Thoracic aorta (tissue), 2 donors: ENCODE data around the gene NUDT8. TPM values are rescaled to one million over a fixed set of nuclear protein-coding genes. Genes with fewer than 3 reads are reported as not detected.
A peak's percentile ranks its signal among the peaks of the same experiment; 100 is the strongest.

Experiments used
- ATAC-seq: fragments of 150-250 bp; one replicate; pipeline ENCODE4 v1.8.0; 2017; ENCODE audit warnings: low read depth; ENCODE audit not compliant: insufficient number of reproducible peaks, low FRiP score
- DNase-seq: peaks from one replicate; pipeline ENCODE4 v3.0.0-alpha.2; 2020; ENCODE audit warnings: low spot score
- H3K27ac ChIP-seq, 2 donors: fragments of 200-600 bp; sonication (generic); 1 replicate in 1 of 2; 2 replicates in 1 of 2; pipeline ENCODE4 v1.5.1; 2016; ENCODE audit warnings: mild to moderate bottlenecking in 2 of 2, moderate library complexity in 2 of 2
- H3K27me3 ChIP-seq: fragments of 200-600 bp; sonication (generic); replicated peaks from 2 replicates; pipeline ENCODE4 v1.6.0; 2016; ENCODE audit warnings: mild to moderate bottlenecking; ENCODE audit not compliant: insufficient read depth
- H3K36me3 ChIP-seq: fragments of 200-600 bp; sonication (generic); one replicate; pipeline ENCODE4 v1.5.1; 2016
- H3K4me1 ChIP-seq, 2 donors: fragments of 200-600 bp; sonication (generic); 1 replicate in 1 of 2; 2 replicates in 1 of 2; pipeline versions ENCODE4 v1.5.1 to v1.6.0; 2016; ENCODE audit warnings: low read depth in 2 of 2, mild to moderate bottlenecking in 1 of 2; ENCODE audit not compliant: control insufficient read depth in 1 of 2
- H3K4me3 ChIP-seq: fragments of 200-600 bp; sonication (generic); 2 replicates; pipeline ENCODE4 v1.5.1; 2016; ENCODE audit warnings: mild to moderate bottlenecking
- H3K9me3 ChIP-seq: fragments of 200-600 bp; sonication (generic); 2 replicates; pipeline ENCODE4 v1.5.1; 2016
- total RNA-seq, 2 donors: library from RNA; depleted of rRNA; stranded (reverse); fragments of >200 nt; gene quantifications; one replicate each; pipeline versions ENCODE4 v1.1.0 to v1.2.3, GENCODE V29; 2016
- TF ChIP-seq, protein P1 (sequence below): fragments of 200-600 bp; sonication (generic); IDR thresholded peaks from one replicate; pipeline ENCODE4 v1.5.1; 2019; ENCODE audit warnings: antibody characterized with exemption

The NUDT8 gene
- total RNA-seq, 2 donors from 2014 or later: 5.7 to 6.1 TPM

DNA sequence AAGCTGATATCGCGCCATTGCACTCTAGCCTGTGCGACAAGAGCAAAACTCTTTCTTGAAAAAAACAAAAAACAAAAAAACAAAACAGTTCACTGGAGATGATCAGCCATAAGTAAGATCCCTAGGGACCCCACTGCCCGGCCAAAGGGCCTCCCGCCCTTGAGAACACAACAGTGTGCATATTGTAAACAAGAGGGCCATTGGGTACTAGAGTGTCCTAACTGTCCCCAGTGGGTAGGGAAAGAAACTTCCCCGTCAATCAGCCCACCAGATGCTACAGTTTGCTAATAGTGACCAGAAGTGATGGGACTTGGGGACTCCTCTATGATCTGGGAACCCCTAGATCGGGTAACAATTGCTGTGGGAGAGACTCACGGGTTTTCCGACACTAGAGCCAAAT lies 24.5 kb upstream of the NUDT8 start:
- no peaks in the 10 kb centered on the region for H3K27me3 ChIP-seq
- DNase-seq: no peak
- ATAC-seq: no peak
- TF ChIP-seq, protein P1, sequence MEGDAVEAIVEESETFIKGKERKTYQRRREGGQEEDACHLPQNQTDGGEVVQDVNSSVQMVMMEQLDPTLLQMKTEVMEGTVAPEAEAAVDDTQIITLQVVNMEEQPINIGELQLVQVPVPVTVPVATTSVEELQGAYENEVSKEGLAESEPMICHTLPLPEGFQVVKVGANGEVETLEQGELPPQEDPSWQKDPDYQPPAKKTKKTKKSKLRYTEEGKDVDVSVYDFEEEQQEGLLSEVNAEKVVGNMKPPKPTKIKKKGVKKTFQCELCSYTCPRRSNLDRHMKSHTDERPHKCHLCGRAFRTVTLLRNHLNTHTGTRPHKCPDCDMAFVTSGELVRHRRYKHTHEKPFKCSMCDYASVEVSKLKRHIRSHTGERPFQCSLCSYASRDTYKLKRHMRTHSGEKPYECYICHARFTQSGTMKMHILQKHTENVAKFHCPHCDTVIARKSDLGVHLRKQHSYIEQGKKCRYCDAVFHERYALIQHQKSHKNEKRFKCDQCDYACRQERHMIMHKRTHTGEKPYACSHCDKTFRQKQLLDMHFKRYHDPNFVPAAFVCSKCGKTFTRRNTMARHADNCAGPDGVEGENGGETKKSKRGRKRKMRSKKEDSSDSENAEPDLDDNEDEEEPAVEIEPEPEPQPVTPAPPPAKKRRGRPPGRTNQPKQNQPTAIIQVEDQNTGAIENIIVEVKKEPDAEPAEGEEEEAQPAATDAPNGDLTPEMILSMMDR: no peak
- H3K36me3 ChIP-seq: no peaks in the 10 kb centered on the region
- peaks cover 6 to 15% of the 10 kb centered on the region in 2 donors for H3K4me1 ChIP-seq
- H3K27ac ChIP-seq: no peak overlapping the region
- no peaks in the 10 kb centered on the region for H3K9me3 ChIP-seq
- H3K4me3 ChIP-seq: no peak overlapping the region

DNA sequence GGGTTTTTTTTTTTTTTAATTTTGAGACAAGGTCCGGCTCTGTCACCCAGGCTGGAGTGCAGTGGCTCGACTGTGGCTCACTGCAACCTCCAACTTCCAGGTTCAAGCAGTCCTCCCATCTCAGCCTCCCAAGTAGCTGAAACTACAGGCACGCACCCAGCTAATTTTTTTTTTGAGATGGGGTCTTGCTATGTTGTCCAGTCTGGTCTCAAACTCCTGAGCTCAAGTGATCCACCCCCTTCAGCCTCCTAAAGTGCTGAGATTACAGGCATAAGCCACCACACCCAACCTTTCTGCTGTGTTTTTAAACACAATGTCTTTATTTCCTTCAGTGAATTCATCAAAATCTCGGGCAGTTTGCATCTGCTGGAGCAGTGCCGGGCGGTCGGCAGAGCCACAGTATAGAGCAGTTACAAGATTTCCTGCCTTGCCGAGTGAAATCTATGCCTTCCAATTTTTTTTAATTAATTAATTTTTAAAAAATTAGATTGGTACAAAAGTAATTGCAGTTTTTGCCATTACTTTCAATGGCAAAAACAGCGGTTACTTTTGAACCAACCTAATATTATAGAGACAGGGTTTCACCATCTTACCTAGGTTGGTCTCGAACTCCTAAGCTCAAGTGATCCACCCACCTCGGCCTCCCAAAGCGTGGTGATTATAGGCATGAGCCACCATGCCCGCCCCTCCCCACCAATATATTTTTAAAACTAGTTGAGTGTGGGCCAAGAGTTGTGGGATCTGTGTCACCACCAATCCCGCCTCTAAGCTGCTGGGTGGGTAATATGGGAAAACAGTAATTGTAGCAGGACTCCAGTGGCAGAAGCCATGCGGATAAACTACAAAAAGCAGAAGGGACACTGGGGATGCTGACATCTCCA lies 23.5 kb upstream of the NUDT8 start:
- H3K4me1 ChIP-seq: peaks cover 6 to 13% of the 10 kb centered on the region in 2 donors
- H3K4me3 ChIP-seq: no peak overlapping the region
- no peak for DNase-seq
- no peaks in the 10 kb centered on the region for H3K36me3 ChIP-seq
- no peaks in the 10 kb centered on the region for H3K9me3 ChIP-seq
- H3K27me3 ChIP-seq: no peaks in the 10 kb centered on the region
- no peak overlapping the region for H3K27ac ChIP-seq
- TF ChIP-seq, protein P1: no peak
- ATAC-seq: no peak

DNA sequence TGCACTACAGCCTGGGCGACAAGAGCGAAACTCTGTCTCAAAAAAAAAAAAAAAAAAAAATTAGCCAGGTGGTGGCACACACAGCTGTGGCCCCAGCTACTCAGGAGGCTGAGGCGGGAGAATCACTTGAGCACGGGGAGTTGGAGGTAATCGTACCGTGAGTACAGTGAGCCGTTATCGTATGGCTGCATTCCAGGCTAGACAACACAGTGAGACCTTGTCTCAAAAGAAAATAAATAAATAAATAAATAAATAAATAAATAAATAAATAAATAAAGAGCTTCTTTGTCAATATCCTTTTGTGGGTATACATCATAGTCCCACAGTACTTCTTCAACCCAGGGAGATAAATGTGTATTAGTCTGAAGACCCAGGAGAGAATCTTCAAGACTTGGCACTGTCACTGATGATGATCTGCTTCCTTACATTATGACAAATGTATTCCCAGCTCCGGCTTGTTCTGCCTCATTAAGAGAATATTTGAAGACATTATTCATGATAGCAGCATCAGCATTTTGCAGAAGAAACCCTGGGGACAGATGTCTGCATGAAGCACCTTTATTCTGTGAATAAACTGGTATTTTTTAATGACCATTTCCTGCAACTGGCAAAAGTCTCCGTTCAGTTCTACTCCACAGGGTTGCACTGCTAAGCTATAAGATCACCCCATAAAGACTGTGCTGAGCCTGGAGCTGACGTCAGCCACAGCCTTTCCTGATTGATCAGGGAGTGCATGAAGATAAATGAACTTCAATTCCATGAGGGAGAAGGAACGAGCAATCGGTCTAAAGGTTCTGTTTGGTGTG lies 22.4 kb upstream of the NUDT8 start:
- TF ChIP-seq, protein P1: no peak
- Histone ChIP-seq H3K36me3 (no peaks in the 10 kb centered on the region), H3K4me1 (peaks cover under 1 to 2% of the 10 kb centered on the region in 2 donors), H3K9me3 (no peaks in the 10 kb centered on the region), H3K27ac (no peak overlapping the region), H3K4me3 (no peak overlapping the region), H3K27me3 (no peaks in the 10 kb centered on the region)
- ATAC-seq: no peak
- no peak for DNase-seq

DNA sequence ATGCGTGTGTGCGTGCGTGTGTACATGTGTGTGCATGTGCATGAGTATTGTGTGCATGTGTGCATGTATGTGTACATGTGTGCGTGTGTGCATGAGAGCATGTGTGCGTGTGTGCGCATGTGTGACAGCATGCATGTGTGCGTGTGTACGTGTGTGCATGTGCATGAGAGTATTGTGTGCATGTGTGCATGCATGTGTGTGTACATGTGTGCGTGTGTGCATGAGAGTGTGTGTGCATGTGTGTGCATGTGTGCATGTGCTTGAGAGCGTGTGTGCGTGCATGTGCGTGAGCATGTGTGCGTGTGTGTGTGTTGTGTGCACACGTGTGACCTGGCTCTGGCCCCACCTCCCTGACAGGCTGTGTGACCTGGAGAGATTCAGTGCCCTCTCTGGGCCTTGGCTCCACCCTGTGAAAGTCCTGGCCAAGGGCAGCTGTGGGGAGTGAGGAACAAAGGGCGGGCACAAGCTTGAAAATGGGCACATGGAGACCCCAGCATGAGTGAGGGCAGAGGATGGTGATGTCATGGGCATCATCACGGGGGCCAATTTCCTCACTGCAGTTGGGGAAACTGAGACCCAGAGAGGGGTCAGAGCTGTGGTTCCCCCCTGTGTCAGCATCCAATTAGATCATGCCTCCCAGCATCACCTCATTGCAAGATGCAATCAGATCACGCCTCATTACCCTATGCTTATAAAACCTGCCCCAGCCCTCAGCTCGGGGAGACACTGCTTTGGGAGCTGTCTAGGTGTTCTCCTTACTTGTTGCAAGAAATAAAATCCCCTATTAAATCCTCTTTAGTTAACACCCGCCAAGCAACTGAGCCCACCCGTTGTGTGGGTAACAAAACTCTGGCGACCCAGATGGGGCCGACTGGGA lies 20.1 kb upstream of the NUDT8 start:
- Histone ChIP-seq H3K27me3 (no peaks in the 10 kb centered on the region), H3K4me1 (no peaks in the 10 kb centered on the region), H3K36me3 (no peaks in the 10 kb centered on the region), H3K27ac (no peak overlapping the region), H3K9me3 (no peaks in the 10 kb centered on the region), H3K4me3 (peak overlapping the region; percentile 55)
- TF ChIP-seq, protein P1: no peak
- DNase-seq (no peak), ATAC-seq (no peak)
